ENCODE data around the gene CSKMT. TPM values are rescaled to one million over a fixed set of nuclear protein-coding genes. Genes with fewer than 3 reads are reported as not detected.

Gene CSKMT
- polyA plus RNA-seq, 1 donor (not counting 4 experiments of a cell fraction or from before 2014, with no cell fraction given): 4.5 TPM

- H2AFZ ChIP-seq (ENCODE audit: control insufficient read depth, low read length): no peak overlapping the region
- H4K20me1 ChIP-seq (ENCODE audit: control insufficient read depth, extremely low read depth, insufficient read depth, low read length): no peaks in the 10 kb centered on the region
- H3K27ac ChIP-seq (ENCODE audit: control insufficient read depth, insufficient read depth, low read length): peak overlapping the region; percentile 14
- no peak overlapping the region for H3K9ac ChIP-seq (ENCODE audit: control insufficient read depth, extremely low read depth, insufficient read depth, low read length)
- FAIRE-seq (no peak), DNase-seq (ENCODE audit: low read depth, low spot score) (no peak)
- peaks cover 36% of the 10 kb centered on the region for H3K79me2 ChIP-seq (ENCODE audit: control insufficient read depth, insufficient read depth, low read length)
- peaks cover 11 to 19% of the 10 kb centered on the region in 2 experiments for H3K36me3 ChIP-seq (ENCODE audit: control insufficient read depth in 2 of 2, extremely low read depth in 1 of 2, insufficient read depth in 2 of 2, low read length in 2 of 2)
- H3K9me3 ChIP-seq (ENCODE audit: control insufficient read depth, low read depth, low read length): no peaks in the 10 kb centered on the region
- no peak overlapping the region for H3K4me2 ChIP-seq (ENCODE audit: control insufficient read depth, extremely low read depth, insufficient read depth, low read depth, low read length)
- peaks cover 20% of the 10 kb centered on the region for H3K4me1 ChIP-seq (ENCODE audit: control insufficient read depth, extremely low read depth, insufficient read depth, low read length)
- H3K9me1 ChIP-seq (ENCODE audit: control insufficient read depth, extremely low read depth, insufficient read depth, low read length): no peaks in the 10 kb centered on the region
- H3K4me3 ChIP-seq (ENCODE audit: control insufficient read depth in 2 of 3, extremely low read depth in 1 of 3, insufficient read depth in 2 of 3, low read depth in 1 of 3, low read length in 3 of 3): no peak overlapping the region
- TF ChIP-seq EZH2 (IDR thresholded peaks at IDR 0.05; ENCODE audit: low read length) (no peak), CTCF (optimal IDR thresholded peaks at IDR 0.05 in 1 of 3, IDR thresholded peaks at IDR 0.05 in 1 of 3, conservative IDR thresholded peaks at IDR 0.05 in 1 of 3; ENCODE audit: extremely low read depth in 1 of 3, insufficient read depth in 2 of 3, low read length in 3 of 3) (no peak)
- no peaks in the 10 kb centered on the region for H3K27me3 ChIP-seq (ENCODE audit: control insufficient read depth, extremely low read depth, insufficient read depth, low read length)
- dilution Hi-C loops (cut with MboI; ENCODE audit: extremely low pct_ligation_motif_present, low sequenced_read_pairs): no loop called here
Measured at GRCh38 chr11:62677156-62677555, 12.0 kb downstream of the CSKMT start.

- FAIRE-seq (no peak), DNase-seq (ENCODE audit: low read depth, low spot score) (no peak)
- Histone ChIP-seq H2AFZ (ENCODE audit: control insufficient read depth, low read length) (no peak overlapping the region), H3K27me3 (ENCODE audit: control insufficient read depth, extremely low read depth, insufficient read depth, low read length) (no peaks in the 10 kb centered on the region), H3K4me1 (ENCODE audit: control insufficient read depth, extremely low read depth, insufficient read depth, low read length) (peaks cover 20% of the 10 kb centered on the region), H3K9me3 (ENCODE audit: control insufficient read depth, low read depth, low read length) (no peaks in the 10 kb centered on the region), H3K36me3 (ENCODE audit: control insufficient read depth in 2 of 2, extremely low read depth in 1 of 2, insufficient read depth in 2 of 2, low read length in 2 of 2) (peaks cover 11 to 19% of the 10 kb centered on the region in 2 experiments), H3K9me1 (ENCODE audit: control insufficient read depth, extremely low read depth, insufficient read depth, low read length) (no peaks in the 10 kb centered on the region), H3K79me2 (ENCODE audit: control insufficient read depth, insufficient read depth, low read length) (peaks cover 32% of the 10 kb centered on the region), H3K27ac (ENCODE audit: control insufficient read depth, insufficient read depth, low read length) (peak overlapping the region; percentile 91), H4K20me1 (ENCODE audit: control insufficient read depth, extremely low read depth, insufficient read depth, low read length) (no peaks in the 10 kb centered on the region), H3K4me3 (ENCODE audit: control insufficient read depth in 2 of 3, extremely low read depth in 1 of 3, insufficient read depth in 2 of 3, low read depth in 1 of 3, low read length in 3 of 3) (peak overlapping the region; percentile 93 to 100 (median 97)), H3K9ac (ENCODE audit: control insufficient read depth, extremely low read depth, insufficient read depth, low read length) (peak overlapping the region; percentile 95), H3K4me2 (ENCODE audit: control insufficient read depth, extremely low read depth, insufficient read depth, low read depth, low read length) (peak overlapping the region; percentile 99)
- dilution Hi-C loops (cut with MboI; ENCODE audit: extremely low pct_ligation_motif_present, low sequenced_read_pairs): no loop called here
- no peak for TF ChIP-seq EZH2 (IDR thresholded peaks at IDR 0.05; ENCODE audit: low read length)
- TF ChIP-seq CTCF (optimal IDR thresholded peaks at IDR 0.05 in 1 of 3, IDR thresholded peaks at IDR 0.05 in 1 of 3, conservative IDR thresholded peaks at IDR 0.05 in 1 of 3; ENCODE audit: extremely low read depth in 1 of 3, insufficient read depth in 2 of 3, low read length in 3 of 3): no peak
Measured at GRCh38 chr11:62677714-62678113, 12.6 kb downstream of the CSKMT start.

Data from keratinocyte (primary cell).